DOHH2 (cell line): ENCODE results near the gene ADAD2.

Experiments used
- H3F3A ChIP-seq: fragments of 200-600 bp; sonication (generic), shearing (Covaris generic); 2 replicates; pipeline ENCODE4 v1.6.0; 2016; ENCODE audit warnings: antibody characterized with exemption, mild to moderate bottlenecking; ENCODE audit not compliant: control insufficient read depth, insufficient read depth
- H3K27ac ChIP-seq: fragments of 200-600 bp; sonication (generic); 2 replicates; pipeline ENCODE4 v1.5.1; 2014; ENCODE audit warnings: low read depth, mild to moderate bottlenecking, low read length, moderate library complexity
- H3K27me3 ChIP-seq: fragments of 200-600 bp; sonication (generic); 2 replicates; pipeline ENCODE4 v1.6.1; 2014; ENCODE audit warnings: mild to moderate bottlenecking, low read length, mixed read lengths; ENCODE audit not compliant: control insufficient read depth
- H3K36me3 ChIP-seq: fragments of 200-600 bp; sonication (generic); 2 replicates; pipeline ENCODE4 v1.6.1; 2014; ENCODE audit warnings: mild to moderate bottlenecking, low read length, moderate library complexity, mixed read lengths; ENCODE audit not compliant: control insufficient read depth
- H3K4me1 ChIP-seq: fragments of 200-600 bp; sonication (generic); 2 replicates; pipeline ENCODE4 v1.6.1; 2014; ENCODE audit warnings: mild to moderate bottlenecking, low read length, mixed read lengths; ENCODE audit not compliant: control insufficient read depth
- H3K4me2 ChIP-seq: fragments of 200-600 bp; sonication (generic); 2 replicates; pipeline ENCODE4 v1.6.0; 2014; ENCODE audit warnings: mild to moderate bottlenecking, low read length, moderate library complexity
- H3K4me3 ChIP-seq: fragments of 200-600 bp; sonication (generic); 2 replicates; pipeline ENCODE4 v1.5.1; 2014; ENCODE audit warnings: mild to moderate bottlenecking, low read length, mixed read lengths
- H3K79me2 ChIP-seq: fragments of 200-600 bp; sonication (generic); 2 replicates; pipeline ENCODE4 v1.6.1; 2014; ENCODE audit warnings: mild to moderate bottlenecking, low read length, mixed read lengths; ENCODE audit not compliant: control insufficient read depth
- H3K9me2 ChIP-seq: fragments of 200-600 bp; sonication (generic); replicated peaks from 2 replicates; pipeline ENCODE4 v1.6.1; 2014; ENCODE audit warnings: mild to moderate bottlenecking, low read length, mixed read lengths; ENCODE audit not compliant: control insufficient read depth
- H3K9me3 ChIP-seq: fragments of 200-600 bp; sonication (generic); 2 replicates; pipeline ENCODE4 v1.6.1; 2014; ENCODE audit warnings: antibody characterized with exemption, low read length, mixed read lengths; ENCODE audit not compliant: control insufficient read depth, insufficient read depth
- H4K20me1 ChIP-seq: fragments of 200-600 bp; sonication (generic); 2 replicates; pipeline ENCODE4 v1.6.0; 2014; ENCODE audit warnings: low read depth, mild to moderate bottlenecking, antibody characterized with exemption, low read length, moderate library complexity; ENCODE audit not compliant: control insufficient read depth, insufficient read depth
- EZH2phosphoT487 ChIP-seq: fragments of 200-600 bp; sonication (generic); IDR thresholded peaks from 2 replicates; pipeline ENCODE4 v1.6.1; 2017; ENCODE audit warnings: borderline replicate concordance, mild to moderate bottlenecking, antibody characterized with exemption, low read length, moderate library complexity, mixed read lengths
- TF ChIP-seq, protein P1 (sequence below): fragments of 200-600 bp; sonication (generic); IDR thresholded peaks from one replicate; pipeline ENCODE4 v1.5.1; 2014; ENCODE audit warnings: antibody characterized with exemption, mild to moderate bottlenecking, low read depth, low read length; ENCODE audit not compliant: poor library complexity, severe bottlenecking

The ADAD2 gene

DNA sequence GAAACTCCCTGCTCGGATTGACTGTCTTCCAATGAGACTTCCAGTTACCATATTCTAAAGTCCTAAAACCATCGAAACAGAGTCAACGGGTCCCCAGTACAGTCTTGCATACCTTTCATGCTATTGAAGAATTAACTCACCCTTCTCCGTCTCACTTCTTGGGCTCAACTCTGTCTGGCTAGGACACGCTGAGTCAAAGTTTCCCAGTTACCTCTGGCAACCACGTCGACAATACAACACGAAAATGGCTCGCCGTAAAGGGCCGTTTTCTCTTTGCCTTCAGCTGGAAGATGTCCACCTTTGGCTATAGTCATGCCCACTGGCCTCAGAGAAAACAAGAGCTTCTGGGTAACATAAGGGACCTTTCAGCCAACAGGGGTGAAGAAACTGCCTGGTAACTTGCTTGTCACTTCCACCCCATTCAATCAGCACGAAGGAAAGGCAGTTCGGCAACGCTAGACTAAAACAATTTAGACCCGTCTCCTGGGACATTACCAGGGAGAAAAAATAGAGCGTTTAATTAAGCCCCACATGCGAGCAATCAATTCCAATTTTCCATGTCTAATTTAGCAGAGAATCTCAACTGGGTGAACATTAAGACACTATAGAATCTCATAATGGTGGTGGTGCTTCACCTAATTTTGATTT lies 27.3 kb downstream of the ADAD2 start:
- Histone ChIP-seq H3K4me3 (no peak overlapping the region), H3K9me3 (no peaks in the 10 kb centered on the region), H3K36me3 (no peaks in the 10 kb centered on the region), H3F3A (no peaks in the 10 kb centered on the region), H3K4me1 (no peaks in the 10 kb centered on the region), H4K20me1 (no peaks in the 10 kb centered on the region), H3K27me3 (no peaks in the 10 kb centered on the region), H3K4me2 (no peak overlapping the region), H3K27ac (no peak overlapping the region), H3K9me2 (no peaks in the 10 kb centered on the region), H3K79me2 (no peaks in the 10 kb centered on the region)
- TF ChIP-seq, protein P1, sequence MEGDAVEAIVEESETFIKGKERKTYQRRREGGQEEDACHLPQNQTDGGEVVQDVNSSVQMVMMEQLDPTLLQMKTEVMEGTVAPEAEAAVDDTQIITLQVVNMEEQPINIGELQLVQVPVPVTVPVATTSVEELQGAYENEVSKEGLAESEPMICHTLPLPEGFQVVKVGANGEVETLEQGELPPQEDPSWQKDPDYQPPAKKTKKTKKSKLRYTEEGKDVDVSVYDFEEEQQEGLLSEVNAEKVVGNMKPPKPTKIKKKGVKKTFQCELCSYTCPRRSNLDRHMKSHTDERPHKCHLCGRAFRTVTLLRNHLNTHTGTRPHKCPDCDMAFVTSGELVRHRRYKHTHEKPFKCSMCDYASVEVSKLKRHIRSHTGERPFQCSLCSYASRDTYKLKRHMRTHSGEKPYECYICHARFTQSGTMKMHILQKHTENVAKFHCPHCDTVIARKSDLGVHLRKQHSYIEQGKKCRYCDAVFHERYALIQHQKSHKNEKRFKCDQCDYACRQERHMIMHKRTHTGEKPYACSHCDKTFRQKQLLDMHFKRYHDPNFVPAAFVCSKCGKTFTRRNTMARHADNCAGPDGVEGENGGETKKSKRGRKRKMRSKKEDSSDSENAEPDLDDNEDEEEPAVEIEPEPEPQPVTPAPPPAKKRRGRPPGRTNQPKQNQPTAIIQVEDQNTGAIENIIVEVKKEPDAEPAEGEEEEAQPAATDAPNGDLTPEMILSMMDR: no peak
- no peak for TF ChIP-seq EZH2phosphoT487

DNA sequence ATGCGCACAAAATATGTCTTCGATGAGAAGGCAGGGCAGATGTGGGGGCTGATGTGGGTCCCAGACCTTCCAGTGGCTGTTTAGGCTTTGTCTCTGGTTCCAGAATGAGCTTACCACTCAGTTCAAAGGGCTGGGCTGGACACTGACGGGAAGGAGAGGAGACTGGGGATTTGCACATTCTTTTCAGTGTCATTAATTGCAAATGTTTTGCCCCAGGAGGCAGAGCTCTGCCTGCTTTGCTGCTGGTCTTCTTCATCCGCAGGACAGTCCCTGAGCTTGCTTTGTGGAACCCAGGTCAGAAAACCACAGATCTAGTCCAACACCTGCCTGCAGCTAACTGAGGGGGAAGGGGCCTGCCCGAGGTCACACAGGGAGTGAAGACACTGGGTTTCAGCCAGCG lies 28.0 kb downstream of the ADAD2 start:
- TF ChIP-seq, protein P1: no peak
- no peak for TF ChIP-seq EZH2phosphoT487
- Histone ChIP-seq H3K4me2 (no peak overlapping the region), H3K9me2 (no peaks in the 10 kb centered on the region), H4K20me1 (no peaks in the 10 kb centered on the region), H3K27ac (no peak overlapping the region), H3F3A (no peaks in the 10 kb centered on the region), H3K4me3 (no peak overlapping the region), H3K4me1 (no peaks in the 10 kb centered on the region), H3K79me2 (no peaks in the 10 kb centered on the region), H3K36me3 (no peaks in the 10 kb centered on the region), H3K9me3 (no peaks in the 10 kb centered on the region), H3K27me3 (no peaks in the 10 kb centered on the region)

DNA sequence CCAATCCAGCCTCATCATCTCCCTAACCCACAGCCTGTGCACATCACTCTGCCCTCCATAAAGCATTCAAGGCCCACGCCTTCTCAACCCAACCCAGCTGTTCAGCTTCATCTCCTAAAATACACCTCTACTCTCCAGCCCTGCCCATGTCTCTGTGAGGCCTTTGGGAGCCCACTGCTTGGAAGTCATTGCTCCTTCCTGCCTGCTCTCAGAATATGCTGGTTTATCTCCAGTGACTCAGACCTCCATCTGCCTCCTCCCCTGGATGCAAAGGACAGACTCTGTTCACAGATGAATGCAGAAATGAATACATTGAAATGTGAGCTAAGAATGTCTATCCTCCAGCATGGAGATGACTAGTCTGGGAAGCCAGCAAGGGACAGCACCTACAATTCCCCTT lies 29.9 kb downstream of the ADAD2 start:
- Histone ChIP-seq H3K9me3 (no peaks in the 10 kb centered on the region), H3K4me2 (no peak overlapping the region), H3K79me2 (no peaks in the 10 kb centered on the region), H3K36me3 (no peaks in the 10 kb centered on the region), H3K4me3 (no peak overlapping the region), H3K9me2 (no peaks in the 10 kb centered on the region), H3F3A (no peaks in the 10 kb centered on the region), H4K20me1 (no peaks in the 10 kb centered on the region), H3K27ac (no peak overlapping the region), H3K27me3 (no peaks in the 10 kb centered on the region), H3K4me1 (no peaks in the 10 kb centered on the region)
- TF ChIP-seq, protein P1: no peak
- TF ChIP-seq EZH2phosphoT487: no peak

DNA sequence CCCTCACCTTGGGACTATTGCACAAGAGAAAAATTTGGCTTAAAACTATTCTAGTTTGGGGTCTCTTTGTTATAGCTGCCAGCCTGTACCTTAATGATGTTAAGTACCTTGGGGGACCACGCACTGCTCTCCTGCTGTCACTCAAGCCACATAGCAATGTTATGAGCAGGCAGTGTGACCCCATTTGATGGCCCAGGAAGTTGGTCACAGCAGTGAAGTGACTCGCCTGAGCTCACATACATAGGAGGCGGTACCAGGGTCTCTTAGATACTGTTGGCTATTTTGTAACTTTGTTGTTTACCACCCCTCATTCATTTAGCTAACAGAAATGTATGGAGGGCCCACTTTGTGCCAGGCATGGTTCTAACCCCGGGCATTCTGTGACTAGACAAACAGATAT lies 32.5 kb downstream of the ADAD2 start:
- no peaks in the 10 kb centered on the region for H3K79me2 ChIP-seq
- no peaks in the 10 kb centered on the region for H3F3A ChIP-seq
- no peaks in the 10 kb centered on the region for H3K4me1 ChIP-seq
- no peaks in the 10 kb centered on the region for H4K20me1 ChIP-seq
- H3K27me3 ChIP-seq: no peaks in the 10 kb centered on the region
- H3K9me3 ChIP-seq: no peaks in the 10 kb centered on the region
- H3K4me2 ChIP-seq: no peak overlapping the region
- H3K9me2 ChIP-seq: no peaks in the 10 kb centered on the region
- H3K27ac ChIP-seq: no peak overlapping the region
- TF ChIP-seq, protein P1: no peak
- no peak for TF ChIP-seq EZH2phosphoT487
- H3K4me3 ChIP-seq: no peak overlapping the region
- no peaks in the 10 kb centered on the region for H3K36me3 ChIP-seq
